Stimulated activated CD4-positive, alpha-beta T cell treated with anti-CD3 and anti-CD28 coated beads, Interleukin-12 subunit alpha, Interleukin-12 subunit beta, amount 100 ng/mL, for 48 hours (primary cell): ENCODE results near the gene SRGAP1.

ENCODE experiments used
- DNase-seq, 3 donors: peaks; one replicate each; pipeline ENCODE4 v3.0.0-alpha.2; 2020; ENCODE audit warnings: low read depth in 2 of 3, low spot score in 1 of 3

The SRGAP1 gene

GRCh38 chr12:64081008-64081404 lies 236.5 kb downstream of the SRGAP1 start:
- no peak for DNase-seq

- DNase-seq: no peak
Measured at GRCh38 chr12:64082116-64082515, 237.6 kb downstream of the SRGAP1 start.

GRCh38 chr12:64082866-64083268 lies 238.4 kb downstream of the SRGAP1 start:
- DNase-seq: no peak

GRCh38 chr12:64083285-64084210 lies 239.0 kb downstream of the SRGAP1 start:
- no peak for DNase-seq

DNA sequence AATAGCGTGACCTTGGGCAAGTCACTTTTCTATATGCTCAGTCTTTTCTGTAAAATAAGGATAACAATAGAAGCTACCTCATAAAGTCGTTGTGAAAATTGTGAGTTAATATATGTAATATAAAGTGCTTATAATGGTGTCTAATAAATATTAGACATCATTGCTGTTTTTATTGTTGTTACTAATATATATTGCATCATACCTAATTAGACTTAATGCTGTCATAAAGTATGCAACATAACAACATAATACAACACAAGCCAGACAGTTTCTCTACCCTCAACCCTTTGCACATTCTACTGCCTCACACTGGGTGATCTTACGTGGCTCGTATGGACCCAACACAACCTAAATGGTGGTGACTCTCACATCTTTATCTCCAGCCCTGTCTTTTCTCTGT lies 240.7 kb downstream of the SRGAP1 start:
- DNase-seq: no peak

DNA sequence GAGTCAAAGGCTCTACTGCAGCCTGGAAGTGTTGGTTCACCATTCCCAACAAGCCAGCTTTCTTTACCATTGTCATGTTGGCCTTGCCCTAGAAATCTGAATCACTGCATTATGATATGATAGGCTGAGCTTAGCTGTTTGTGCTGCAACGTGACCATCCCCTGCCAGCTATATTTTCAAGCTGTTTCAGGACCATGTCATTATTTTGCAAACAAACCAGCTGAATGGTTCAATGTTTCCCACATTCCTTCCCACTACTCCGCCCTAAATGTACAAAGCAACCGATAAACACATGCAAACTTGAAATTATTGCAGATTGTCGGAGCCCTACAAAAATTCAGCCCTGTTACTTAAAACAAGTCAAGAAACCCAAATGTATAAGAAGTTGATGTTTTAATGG lies 241.5 kb downstream of the SRGAP1 start:
- DNase-seq: no peak

DNA sequence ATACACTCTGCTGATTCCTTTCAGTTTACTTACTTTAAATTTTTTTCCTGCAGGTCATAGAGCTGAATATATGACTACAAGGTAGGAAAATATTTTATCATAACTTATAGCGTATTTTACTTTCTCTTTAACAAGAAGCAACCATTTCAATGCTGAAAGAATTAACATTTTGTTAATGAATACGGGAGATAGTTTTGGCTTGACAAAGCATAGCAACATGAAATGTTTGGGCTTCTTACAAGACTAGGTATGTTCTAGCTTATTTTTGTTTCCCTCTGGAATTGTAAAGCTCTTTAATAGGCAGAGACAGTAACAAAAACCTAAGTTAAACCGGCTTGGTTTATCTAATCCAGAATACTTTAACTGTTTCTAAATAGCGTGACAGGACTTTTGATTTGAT lies 242.4 kb downstream of the SRGAP1 start:
- no peak for DNase-seq

- no peak for DNase-seq
Measured at GRCh38 chr12:64087761-64088160, 243.3 kb downstream of the SRGAP1 start.

- DNase-seq: no peak
Measured at GRCh38 chr12:64088431-64089349, 244.2 kb downstream of the SRGAP1 start.

DNA sequence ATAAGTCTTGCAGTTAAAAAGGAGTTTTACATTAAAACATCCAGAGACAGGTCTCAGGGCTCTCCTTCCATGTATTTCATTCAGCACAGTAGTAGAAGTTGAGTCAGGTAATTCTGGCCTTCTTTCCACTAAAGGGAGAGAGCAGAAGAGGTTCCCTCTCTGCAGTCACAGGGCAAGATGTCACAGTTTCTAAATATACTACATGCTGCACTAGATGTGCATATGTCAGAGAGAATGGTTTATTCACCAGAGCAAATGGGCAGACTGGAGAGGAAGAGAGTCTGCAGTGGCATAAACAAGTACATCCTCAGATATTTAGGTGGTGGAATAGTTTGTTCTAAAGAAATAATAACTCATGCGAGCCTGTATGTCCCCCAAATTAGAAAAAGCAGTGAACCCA lies 245.5 kb downstream of the SRGAP1 start:
- DNase-seq: no peak

GRCh38 chr12:64091186-64091585 lies 246.7 kb downstream of the SRGAP1 start:
- DNase-seq: no peak

GRCh38 chr12:64092507-64093196 lies 248.2 kb downstream of the SRGAP1 start:
- no peak for DNase-seq

- DNase-seq: no peak
Measured at GRCh38 chr12:64093689-64094088, 249.2 kb downstream of the SRGAP1 start.

DNA sequence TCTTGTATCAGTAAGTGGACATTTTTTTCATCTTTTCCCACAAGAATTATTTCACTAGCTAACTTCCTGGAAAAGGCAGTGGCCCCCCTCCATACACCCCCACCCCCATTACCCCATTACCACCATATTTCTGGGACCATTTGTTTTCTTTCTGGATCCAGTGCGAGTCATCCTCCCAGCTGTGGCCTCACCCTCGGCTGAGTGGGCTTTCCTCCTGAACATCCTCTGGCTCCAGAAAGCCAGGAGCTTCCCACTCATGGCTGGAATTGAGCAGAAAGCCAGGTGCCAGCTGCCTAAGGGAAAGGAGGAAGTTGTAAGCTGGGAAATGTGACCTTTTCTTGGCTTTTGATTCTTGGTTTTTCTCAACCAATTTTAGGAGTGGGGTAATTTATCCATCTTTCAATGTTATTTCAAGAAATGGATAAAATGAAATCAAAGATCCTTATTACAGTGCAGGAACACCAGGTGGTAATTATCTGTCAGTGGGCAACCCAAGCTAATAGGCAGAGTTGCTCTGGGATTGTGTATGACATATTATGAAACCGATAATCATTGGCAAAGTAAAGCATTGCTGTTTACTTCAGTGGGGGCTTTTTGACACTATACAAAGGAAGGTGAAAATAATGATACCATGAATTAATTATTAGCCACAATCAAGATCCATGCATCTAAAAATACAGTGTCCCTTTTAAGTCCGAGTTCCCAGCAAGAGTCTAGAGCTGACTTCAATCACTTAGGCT lies 253.0 kb downstream of the SRGAP1 start:
- DNase-seq: no peak

DNA sequence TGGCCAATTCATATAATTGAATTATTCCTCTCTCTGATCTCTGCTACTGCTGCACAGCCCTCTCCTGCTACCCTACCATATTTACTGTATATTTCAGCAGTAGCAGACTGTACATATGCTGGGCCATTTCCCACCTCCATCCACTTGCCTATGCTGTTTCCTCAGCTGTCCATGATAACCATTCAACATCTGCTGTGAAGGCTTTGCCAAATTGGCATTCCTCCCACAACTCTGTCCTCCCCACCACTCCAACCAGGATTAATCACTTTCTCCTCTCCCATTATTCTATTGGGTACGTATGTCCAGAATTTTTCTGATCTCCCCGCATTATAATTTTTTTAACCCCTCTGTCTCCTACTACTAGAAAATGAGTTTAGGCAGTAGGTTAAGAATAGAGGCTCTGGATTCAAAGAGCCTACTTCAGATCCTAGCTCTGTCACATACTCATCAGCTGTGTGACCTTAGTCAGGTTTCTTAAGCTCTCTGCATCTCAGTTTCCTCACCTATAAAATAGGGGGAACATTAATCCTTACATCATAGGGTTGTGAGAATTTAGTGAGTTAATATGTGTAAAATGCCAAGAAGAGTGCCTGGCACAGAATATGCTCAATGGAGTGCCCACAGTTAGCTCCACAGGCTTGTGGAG lies 254.3 kb downstream of the SRGAP1 start:
- no peak for DNase-seq

GRCh38 chr12:64099397-64099796 lies 254.9 kb downstream of the SRGAP1 start:
- DNase-seq: no peak

- DNase-seq: no peak
Measured at GRCh38 chr12:64102339-64102738, 257.8 kb downstream of the SRGAP1 start.

DNA sequence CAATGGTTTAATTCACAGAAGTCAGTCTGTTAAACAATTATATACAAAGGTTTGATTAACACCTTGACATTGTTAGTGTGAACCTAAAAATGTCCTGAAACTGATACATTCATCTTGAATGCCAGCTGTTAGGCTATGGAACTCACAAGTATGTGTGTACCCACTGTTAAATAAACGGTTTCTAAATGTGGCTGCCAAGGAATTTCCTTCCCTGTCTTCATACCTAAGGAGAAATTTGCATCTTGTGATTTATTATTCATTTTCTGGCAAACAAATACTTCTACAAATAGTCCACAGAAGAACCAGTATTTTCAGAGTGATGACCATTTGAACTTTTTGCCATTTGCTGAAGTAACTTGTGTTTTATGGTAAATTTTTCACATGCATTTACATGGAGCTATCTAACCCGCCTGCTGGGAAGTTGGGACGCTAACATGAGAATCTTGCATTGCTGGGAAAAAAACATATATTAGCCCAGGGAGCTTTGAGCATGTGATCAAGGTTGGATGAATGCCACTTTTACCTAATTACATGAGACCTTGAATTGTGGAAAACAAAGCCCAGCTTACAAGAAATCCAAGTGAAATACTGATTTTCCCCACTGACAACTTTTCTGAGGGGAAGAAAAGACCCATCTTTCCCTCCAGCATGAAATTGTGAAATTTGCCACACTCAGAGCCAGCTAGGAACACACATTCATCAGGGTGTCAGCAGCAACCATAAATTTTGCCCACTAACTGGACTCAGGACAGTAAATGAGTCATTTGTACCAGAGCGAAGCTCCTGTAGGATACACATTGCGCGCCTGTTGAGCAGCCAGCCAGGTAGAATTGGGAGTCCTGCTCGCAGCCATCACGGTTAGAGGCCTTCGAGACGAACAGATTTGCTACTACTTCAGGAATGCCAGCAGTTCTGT lies 259.6 kb downstream of the SRGAP1 start:
- no peak for DNase-seq

- no peak for DNase-seq
Measured at GRCh38 chr12:64105026-64105425, 260.5 kb downstream of the SRGAP1 start.
